SK-N-SH (cell line): ENCODE results near the gene SLC12A5.

Experiments
- CHD2 ChIP-seq: fragments of 150-350 bp; IDR thresholded peaks from 2 replicates; pipeline ENCODE4 v1.6.1; 2018; ENCODE audit warnings: low read length; ENCODE audit not compliant: partially characterized antibody
- CTCF ChIP-seq: fragments of 200-600 bp; sonication (generic); IDR thresholded peaks from 2 replicates; pipeline ENCODE4 v1.6.1; 2017; ENCODE audit warnings: antibody characterized with exemption, mild to moderate bottlenecking, moderate library complexity
- FOXM1 ChIP-seq: IDR thresholded peaks from 2 replicates; pipeline ENCODE4 v1.4.0; 2012; ENCODE audit warnings: low read depth, mild to moderate bottlenecking
- IRF3 ChIP-seq: fragments of 150-350 bp; IDR thresholded peaks from 2 replicates; pipeline ENCODE4 v1.6.1; 2016; ENCODE audit warnings: mild to moderate bottlenecking, low read depth, low read length
- MXI1 ChIP-seq: IDR thresholded peaks from 2 replicates; pipeline ENCODE4 v1.6.1; 2012; ENCODE audit warnings: mild to moderate bottlenecking, low read depth, low read length, improper control_type of control experiment
- POLR2AphosphoS5 ChIP-seq: IDR thresholded peaks from 2 replicates; pipeline ENCODE4 v1.6.1; 2012; ENCODE audit warnings: low read depth, low read length
- RCOR1 ChIP-seq: fragments of 150-350 bp; IDR thresholded peaks from 2 replicates; pipeline ENCODE4 v1.6.1; 2017; ENCODE audit warnings: antibody characterized with exemption, low read length
- RFX5 ChIP-seq: IDR thresholded peaks from 2 replicates; pipeline ENCODE4 v1.6.1; 2012; ENCODE audit warnings: mild to moderate bottlenecking, improper control_type of control experiment, low read length
- TAF1 ChIP-seq: IDR thresholded peaks from 2 replicates; pipeline ENCODE4 v1.6.1; 2012; ENCODE audit warnings: low read depth, mild to moderate bottlenecking, low read length, moderate library complexity, borderline replicate concordance

- TF ChIP-seq IRF3 (no peak), POLR2AphosphoS5 (no peak), CTCF (no peak), FOXM1 (no peak), TAF1 (no peak), RCOR1 (no peak), CHD2 (no peak), RFX5 (no peak), MXI1 (no peak)
Measured at GRCh38 chr20:46034039-46034438, 5.0 kb downstream of the SLC12A5 start.
